ENCODE results near the gene CBARP. TPM values are rescaled to one million over a fixed set of nuclear protein-coding genes. Genes with fewer than 3 reads are reported as not detected.

The CBARP gene
- total and polyA plus RNA-seq, 2 of the 13 experiments (the other 11 are each of a cell fraction or from before 2014, with no cell fraction given), result 1.2 to 1.4 TPM

- TF ChIP-seq DMTF1 (CRISPR knock-in tag; IDR thresholded peaks at IDR 0.05) (0 out of 2 replicates have a peak, but pooled peaks have one; percentile 45), DBP (CRISPR knock-in tag; IDR thresholded peaks at IDR 0.05; ENCODE audit: not compliant biosample characterization) (no peak), ATF2 (CRISPR knock-in tag; IDR thresholded peaks at IDR 0.05) (peak; percentile 81), ATF3 (CRISPR knock-in tag; IDR thresholded peaks at IDR 0.05) (0 out of 2 replicates have a peak, but pooled peaks have one; percentile 39), ARID4A (CRISPR knock-in tag; IDR thresholded peaks at IDR 0.05; ENCODE audit: borderline replicate concordance) (peak; percentile 90), MLXIP (CRISPR knock-in tag; IDR thresholded peaks at IDR 0.05; ENCODE audit: borderline replicate concordance) (no peak), BCL6 (CRISPR knock-in tag; IDR thresholded peaks at IDR 0.05) (peak; percentile 94), KAT8 (CRISPR knock-in tag; IDR thresholded peaks at IDR 0.05) (no peak), PPARG (CRISPR knock-in tag; conservative IDR thresholded peaks at IDR 0.05) (peak; percentile 98), SMAD1 (CRISPR knock-in tag; IDR thresholded peaks at IDR 0.05; ENCODE audit: borderline replicate concordance, low read depth) (0 out of 2 replicates have a peak, but pooled peaks have one; percentile 25), TRIM24 (CRISPR knock-in tag; IDR thresholded peaks at IDR 0.05) (peak; percentile 75; the same call in 1 of the 2 replicates), ZNF136 (CRISPR knock-in tag; IDR thresholded peaks at IDR 0.05; ENCODE audit: low read depth) (no peak), ZSCAN5A (CRISPR knock-in tag; IDR thresholded peaks at IDR 0.05; ENCODE audit: borderline replicate concordance) (no peak)
These were observed 7.1 kb upstream of the CBARP start (continued) for GRCh38 chr19:1244693-1245451.
